Loucy (cell line): Measurements from ENCODE around the gene CSNK1G1.

Experiments used
- H2AFZ ChIP-seq: fragments of 200-600 bp; sonication (generic); 2 replicates; pipeline ENCODE4 v1.6.0; 2016; ENCODE audit warnings: antibody characterized with exemption, mild to moderate bottlenecking, low read length, moderate library complexity
- H3F3A ChIP-seq: fragments of 200-600 bp; 2 replicates; pipeline ENCODE4 v1.6.0; 2016; ENCODE audit warnings: antibody characterized with exemption, low read depth, mild to moderate bottlenecking
- H3K27me3 ChIP-seq: fragments of 200-600 bp; sonication (generic); 2 replicates; pipeline ENCODE4 v1.6.1; 2014; ENCODE audit warnings: low read length, mild to moderate bottlenecking; ENCODE audit not compliant: insufficient read depth, poor library complexity, severe bottlenecking
- H3K36me3 ChIP-seq: fragments of 200-600 bp; sonication (generic); 2 replicates; pipeline ENCODE4 v1.6.1; 2016; ENCODE audit warnings: low read length; ENCODE audit not compliant: insufficient read depth
- H3K4me1 ChIP-seq: fragments of 200-600 bp; sonication (generic); 2 replicates; pipeline ENCODE4 v1.5.1; 2014; ENCODE audit warnings: low read length, mild to moderate bottlenecking; ENCODE audit not compliant: insufficient read depth, poor library complexity, severe bottlenecking
- H3K4me2 ChIP-seq: fragments of 200-600 bp; sonication (generic); 2 replicates; pipeline ENCODE4 v1.6.0; 2014; ENCODE audit warnings: antibody characterized with exemption, low read length, low read depth, mild to moderate bottlenecking; ENCODE audit not compliant: poor library complexity, severe bottlenecking
- H3K4me3 ChIP-seq: fragments of 200-600 bp; sonication (generic); 2 replicates; pipeline ENCODE4 v1.5.1; 2014; ENCODE audit warnings: low read length, mild to moderate bottlenecking, mixed read lengths; ENCODE audit not compliant: poor library complexity, severe bottlenecking
- H3K79me2 ChIP-seq: fragments of 200-600 bp; sonication (generic); 2 replicates; pipeline ENCODE4 v1.6.1; 2014; ENCODE audit warnings: low read length; ENCODE audit not compliant: insufficient read depth
- H3K9ac ChIP-seq: fragments of 200-600 bp; sonication (generic); 2 replicates; pipeline ENCODE4 v1.6.0; 2014; ENCODE audit warnings: mild to moderate bottlenecking, low read depth, low read length, moderate library complexity; ENCODE audit not compliant: poor library complexity, severe bottlenecking
- H3K9me2 ChIP-seq: fragments of 200-600 bp; sonication (generic); replicated peaks from 2 replicates; pipeline ENCODE4 v1.6.1; 2016; ENCODE audit warnings: low read depth, low read length, mixed read lengths
- H3K9me3 ChIP-seq: fragments of 200-600 bp; sonication (generic); 2 replicates; pipeline ENCODE4 v1.6.1; 2014; ENCODE audit warnings: mild to moderate bottlenecking, antibody characterized with exemption, low read length, low read depth; ENCODE audit not compliant: insufficient read depth
- H4K20me1 ChIP-seq: fragments of 200-600 bp; sonication (generic); 2 replicates; pipeline ENCODE4 v1.6.0; 2014; ENCODE audit warnings: antibody characterized with exemption, low read length, mild to moderate bottlenecking; ENCODE audit not compliant: insufficient read depth, poor library complexity, severe bottlenecking
- CTCF ChIP-seq: fragments of 200-600 bp; sonication (generic); conservative IDR thresholded peaks from 2 replicates; pipeline ENCODE4 v1.5.1; 2014; ENCODE audit warnings: mild to moderate bottlenecking, antibody characterized with exemption, low read length
- EZH2phosphoT487 ChIP-seq: fragments of 200-600 bp; IDR thresholded peaks from 2 replicates; pipeline ENCODE4 v1.6.1; 2018; ENCODE audit warnings: antibody characterized with exemption, mild to moderate bottlenecking, moderate library complexity, borderline replicate concordance

CSNK1G1 gene

GRCh38 chr15:64324165-64324877, 31.7 kb downstream of the CSNK1G1 start:
- Histone ChIP-seq H4K20me1 (peaks cover 18% of the 10 kb centered on the region), H3K4me3 (no peak overlapping the region), H3K36me3 (no peaks in the 10 kb centered on the region), H3K79me2 (peaks cover 69% of the 10 kb centered on the region), H3K4me1 (peaks cover 14% of the 10 kb centered on the region), H3K27me3 (no peaks in the 10 kb centered on the region), H3K4me2 (no peak overlapping the region), H3K9ac (no peak overlapping the region), H3K9me2 (no peaks in the 10 kb centered on the region), H3F3A (no peaks in the 10 kb centered on the region; the same call in 1 of the 2 replicates), H3K9me3 (no peaks in the 10 kb centered on the region), H2AFZ (no peak overlapping the region)
- TF ChIP-seq CTCF = no peak
- TF ChIP-seq EZH2phosphoT487 = no peak

- Histone ChIP-seq H3K36me3 (no peaks in the 10 kb centered on the region), H3K4me2 (no peak overlapping the region), H2AFZ (no peak overlapping the region), H3K9me3 (no peaks in the 10 kb centered on the region), H3K4me3 (no peak overlapping the region), H3K27me3 (no peaks in the 10 kb centered on the region), H3K4me1 (peaks cover 19% of the 10 kb centered on the region), H3F3A (no peaks in the 10 kb centered on the region), H3K79me2 (peaks cover 84% of the 10 kb centered on the region), H3K9ac (no peak overlapping the region), H4K20me1 (peaks cover 6% of the 10 kb centered on the region), H3K9me2 (no peaks in the 10 kb centered on the region)
- TF ChIP-seq CTCF (no peak), EZH2phosphoT487 (no peak)
These were observed 40.8 kb downstream of the CSNK1G1 start for GRCh38 chr15:64315216-64315615.

- no peaks in the 10 kb centered on the region for H3K36me3 ChIP-seq
- no peak overlapping the region for H3K4me3 ChIP-seq
- H2AFZ ChIP-seq = no peak overlapping the region
- no peaks in the 10 kb centered on the region for H3K9me3 ChIP-seq
- no peak overlapping the region for H3K9ac ChIP-seq
- no peaks in the 10 kb centered on the region for H3K27me3 ChIP-seq
- no peak overlapping the region for H3K4me2 ChIP-seq
- peaks cover 84% of the 10 kb centered on the region for H3K79me2 ChIP-seq
- H3K4me1 ChIP-seq = peaks cover 25% of the 10 kb centered on the region
- no peaks in the 10 kb centered on the region for H3F3A ChIP-seq
- TF ChIP-seq EZH2phosphoT487 (no peak), CTCF (no peak)
- H4K20me1 ChIP-seq = peaks cover 6% of the 10 kb centered on the region
- no peaks in the 10 kb centered on the region for H3K9me2 ChIP-seq
These were observed 41.5 kb downstream of the CSNK1G1 start for GRCh38 chr15:64314456-64314855.
